ENCODE results near the gene BUD31.
"Not testable (repeated sequence)": the region's sequence is repeated elsewhere in the genome, so short reads cannot be mapped to it uniquely, and the experiment has no call there.

BUD31 gene

DNA sequence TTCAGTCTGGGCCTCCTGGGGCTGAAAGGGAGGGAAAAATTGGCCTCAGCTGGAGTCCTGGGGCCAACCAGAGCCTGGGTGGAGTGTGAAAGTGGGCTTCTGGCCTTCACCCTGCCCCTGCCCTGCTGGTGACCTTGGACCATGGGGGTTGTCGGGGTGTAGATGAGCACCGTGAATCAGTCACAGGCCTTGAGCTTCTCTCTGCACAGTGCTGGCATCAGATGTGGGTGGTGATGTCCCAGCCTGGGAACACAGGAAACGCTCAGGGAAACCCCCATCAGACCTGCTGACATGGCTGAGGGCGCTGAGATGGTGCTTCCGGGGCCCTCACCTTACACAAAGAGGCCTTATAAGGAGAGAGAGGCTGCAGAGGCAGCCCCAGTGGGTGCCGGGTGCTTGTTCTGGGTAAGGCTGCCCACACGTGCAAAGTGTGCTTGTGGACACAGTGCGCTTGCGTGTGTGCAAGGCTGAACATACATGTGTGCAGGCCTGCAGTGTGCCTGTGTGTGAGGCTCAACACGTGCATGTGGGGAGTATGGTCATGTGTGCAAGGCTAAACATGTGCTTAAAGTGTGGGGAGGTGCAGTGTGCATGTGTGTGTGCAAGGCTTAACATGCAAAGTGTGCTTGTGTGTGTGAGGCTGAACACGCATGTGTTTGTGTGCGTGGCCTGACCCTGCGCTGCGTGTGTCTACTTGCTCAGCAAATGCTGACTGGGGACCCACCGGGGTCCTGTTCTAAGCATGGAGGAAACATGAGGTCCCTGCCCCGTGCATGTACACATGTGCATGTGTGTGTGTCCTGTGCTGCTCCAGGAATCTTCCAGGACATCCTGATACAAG, 27.7 kb upstream of the BUD31 start:
- peak; percentile 89 to 91 for DNase-seq

- DNase-seq: no peak
Observed at GRCh38 chr7:99381664-99382075, 27.1 kb upstream of the BUD31 start.

DNA sequence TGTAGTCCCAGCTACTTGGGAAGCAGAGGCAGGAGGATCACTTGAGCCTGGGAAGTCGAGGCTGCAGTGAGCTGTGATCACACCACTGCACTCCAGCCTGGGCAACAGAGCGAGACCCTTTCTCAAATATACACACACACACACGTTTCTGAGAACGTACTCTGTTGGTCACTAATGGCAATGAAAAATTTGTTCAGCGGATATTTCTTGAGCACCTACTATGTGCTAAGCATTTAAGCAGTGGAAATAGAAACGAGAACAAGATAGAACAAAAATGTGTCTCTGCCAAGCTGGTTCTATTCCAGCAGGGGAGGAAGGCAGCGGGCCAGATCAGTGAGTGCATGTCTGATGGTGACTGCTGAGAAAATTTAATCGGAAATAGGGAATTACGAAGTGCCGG, 25.6 kb upstream of the BUD31 start:
- DNase-seq: no peak

DNA sequence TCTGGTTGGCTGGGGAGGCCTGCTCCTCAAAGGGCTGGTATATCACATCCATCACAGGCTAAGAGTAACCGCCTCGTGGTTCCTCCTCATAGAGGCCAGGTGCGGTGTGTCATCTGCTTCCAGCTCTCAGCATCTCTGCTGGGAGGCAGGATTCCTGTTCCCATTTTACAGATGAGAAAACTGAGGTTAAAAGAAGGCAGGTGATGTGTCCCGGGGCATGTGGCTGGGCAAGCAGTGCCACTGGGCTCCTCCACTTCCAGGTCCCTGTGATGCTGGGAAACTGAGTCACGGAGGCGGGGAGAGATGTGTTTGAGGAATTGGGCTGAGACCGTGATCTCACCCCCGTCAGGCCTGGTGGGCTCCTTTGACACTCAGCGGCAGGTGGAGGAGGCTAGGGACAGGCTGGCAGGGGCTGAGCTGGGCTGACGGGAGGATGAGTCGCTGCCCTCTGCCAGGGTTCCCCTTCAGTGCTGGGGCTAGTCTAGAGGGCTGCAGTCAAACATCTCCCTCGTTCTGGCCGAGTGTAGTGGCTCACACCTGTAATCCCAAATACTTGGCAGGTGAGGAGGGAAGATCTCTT, 24.9 kb upstream of the BUD31 start:
- no peak for DNase-seq

GRCh38 chr7:99384523-99384922, 24.2 kb upstream of the BUD31 start:
- no peak for DNase-seq

DNA sequence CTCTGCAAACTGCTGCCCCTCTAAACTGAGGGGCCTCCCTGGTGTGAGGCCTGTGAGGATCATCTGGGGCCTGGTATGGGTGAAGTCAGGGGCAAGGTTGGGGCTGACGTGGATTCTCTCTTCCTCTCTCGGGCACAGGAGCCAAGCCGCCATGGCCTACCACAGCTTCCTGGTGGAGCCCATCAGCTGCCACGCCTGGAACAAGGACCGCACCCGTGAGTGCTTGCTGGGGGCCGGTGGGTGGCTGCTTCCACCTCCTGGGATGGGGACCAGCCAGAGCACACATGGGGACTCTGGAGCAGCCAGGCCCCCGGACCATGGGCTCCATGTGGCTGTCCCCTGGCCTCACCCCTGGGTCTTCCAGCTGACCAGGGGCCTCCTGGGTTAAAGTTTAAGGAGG, 23.2 kb upstream of the BUD31 start:
- no peak for DNase-seq

GRCh38 chr7:99386584-99387238, 22.1 kb upstream of the BUD31 start:
- no peak for DNase-seq

GRCh38 chr7:99387239-99387635, 21.5 kb upstream of the BUD31 start:
- not testable (repeated sequence) for DNase-seq

- DNase-seq: no peak
Observed at GRCh38 chr7:99387912-99388311, 20.9 kb upstream of the BUD31 start.

DNA sequence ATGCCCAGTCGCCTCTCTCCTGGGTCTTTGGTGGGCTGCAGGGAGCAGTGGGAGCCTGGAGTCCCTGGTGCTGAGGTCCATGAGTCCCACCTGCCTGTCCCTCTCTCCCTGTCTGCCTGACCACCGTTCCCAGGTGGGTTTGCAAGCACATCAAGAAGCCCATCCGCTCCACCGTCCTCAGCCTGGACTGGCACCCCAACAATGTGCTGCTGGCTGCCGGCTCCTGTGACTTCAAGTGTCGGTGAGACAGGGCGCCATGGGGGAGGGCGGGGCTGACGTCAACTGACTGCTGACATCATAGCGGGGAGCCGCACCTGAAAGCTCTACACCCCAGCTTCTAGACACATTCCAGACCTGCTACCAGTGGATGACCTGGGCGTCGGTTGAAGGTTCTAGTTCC, 19.0 kb upstream of the BUD31 start:
- no peak for DNase-seq

GRCh38 chr7:99390941-99391602, 17.7 kb upstream of the BUD31 start:
- DNase-seq: no peak

DNA sequence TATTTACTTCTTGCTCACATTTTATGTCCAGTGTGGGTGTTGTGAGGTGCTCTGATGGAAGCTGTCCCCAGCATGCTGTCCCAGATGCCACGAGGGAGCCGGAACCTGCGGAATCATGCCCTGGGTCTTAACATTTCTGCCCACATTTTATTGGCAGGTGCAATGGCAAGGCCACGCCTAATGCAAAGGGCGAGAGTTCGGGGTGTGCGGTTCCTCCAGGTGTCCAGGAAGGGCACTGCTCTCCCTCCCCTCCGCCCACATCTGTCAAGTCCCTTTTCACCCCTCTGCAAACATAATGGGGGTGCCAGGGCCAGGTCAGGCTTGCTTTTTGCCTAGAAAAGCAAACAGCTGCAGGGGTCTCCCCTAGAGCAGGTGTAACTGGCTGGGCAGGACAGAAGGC, 16.7 kb upstream of the BUD31 start:
- no peak for DNase-seq

- peak; percentile 84 to 88 for DNase-seq
Observed at GRCh38 chr7:99392659-99393354, 16.0 kb upstream of the BUD31 start.

- DNase-seq: no peak
Observed at GRCh38 chr7:99393355-99394187, 15.2 kb upstream of the BUD31 start.

GRCh38 chr7:99394188-99394502, 14.6 kb upstream of the BUD31 start:
- DNase-seq: no peak

GRCh38 chr7:99395616-99396327, 13.0 kb upstream of the BUD31 start:
- no peak for DNase-seq

- no peak for DNase-seq
Observed at GRCh38 chr7:99396418-99397296, 12.1 kb upstream of the BUD31 start.

DNA sequence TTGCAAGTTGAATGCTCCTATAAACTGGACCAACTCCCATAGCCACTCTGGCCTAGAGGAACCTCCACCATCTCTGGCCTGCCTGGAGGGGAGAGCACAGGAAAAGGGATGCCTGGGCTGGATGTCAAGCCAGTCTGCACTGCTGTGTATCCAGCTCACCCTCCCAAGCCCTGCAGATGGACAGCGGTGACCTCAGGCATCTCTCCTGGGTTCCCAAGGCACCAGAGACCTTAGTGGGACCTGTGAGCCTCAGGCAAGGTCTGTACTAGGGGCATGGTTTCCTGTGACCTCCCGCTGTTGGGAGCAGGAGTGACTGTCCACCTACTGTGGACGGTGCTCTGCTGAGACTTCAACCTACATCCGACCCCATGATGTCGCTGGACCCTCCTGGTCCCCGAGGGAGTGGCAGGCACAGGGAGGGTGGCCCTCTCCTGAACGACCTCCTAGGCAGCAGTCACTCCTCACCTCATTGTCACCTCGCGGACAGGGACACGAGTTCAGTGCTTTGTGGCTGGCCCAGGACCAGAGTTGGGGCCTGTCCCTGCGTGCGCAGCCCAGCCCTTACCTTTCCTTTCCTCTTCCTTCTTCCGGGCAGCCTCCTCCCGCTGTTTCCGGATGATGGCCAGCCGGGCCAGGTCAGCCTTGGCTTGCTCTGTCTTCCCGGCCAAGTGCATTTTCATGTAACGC, 11.3 kb upstream of the BUD31 start:
- DNase-seq: no peak

DNA sequence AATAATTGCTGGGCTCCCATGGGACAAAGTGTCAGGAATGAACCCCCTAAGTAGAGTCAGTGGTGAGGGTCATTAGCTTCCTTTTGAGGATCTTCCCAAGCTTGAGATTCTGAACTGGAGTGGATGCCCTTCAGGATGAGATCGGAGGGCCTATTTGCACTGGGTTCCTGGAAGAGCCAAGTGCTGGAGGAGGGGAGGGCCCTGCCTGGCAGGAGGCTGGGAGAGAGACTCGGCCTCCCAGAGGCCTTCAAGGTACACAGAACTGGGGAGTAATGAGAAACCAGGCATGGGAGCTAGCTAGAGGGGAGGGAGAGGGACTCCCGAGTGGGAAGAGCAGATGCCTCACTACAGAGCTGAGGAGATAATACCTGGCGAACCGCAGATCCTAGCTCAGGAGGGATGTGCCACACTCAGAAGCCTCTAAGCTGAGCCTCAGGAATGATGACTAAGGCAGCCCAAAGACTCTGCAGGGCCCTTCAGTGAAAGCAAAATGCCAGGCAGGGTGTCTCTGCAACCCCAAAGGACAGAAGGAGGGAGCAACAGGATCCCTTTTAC, 9.8 kb upstream of the BUD31 start:
- DNase-seq: no peak

- no peak for DNase-seq
Observed at GRCh38 chr7:99399597-99399996, 9.2 kb upstream of the BUD31 start.

All from activated T-cell treated with anti-CD3 and anti-CD28 coated beads, Interleukin-2, amount 50 U/mL, for 48 hours (primary cell).